Endothelial cell of umbilical vein (primary cell): ENCODE measurements around the gene TRAF7. TPM values are rescaled to one million over a fixed set of nuclear protein-coding genes. Genes with fewer than 3 reads are reported as not detected.

Source experiments
- BruUV-seq: library from RNA; stranded (reverse); fragments of 400-500 nt; replicated peaks from 2 replicates; lab custom pipeline; 2021; lab: Mats Ljungman, UMichigan
- CTCF ChIA-PET: fragments of 300-600, 350-600 bp; sonication (Branson Sonifier 250); formaldehyde crosslinking; loops from one replicate; lab custom pipeline; 2021; ENCODE audit warnings: antibody characterized with exemption, inconsistent platforms; lab: Charles Lee
- POLR2A ChIA-PET: fragments of 300-600, 350-600 bp; sonication (Branson Sonifier 250); formaldehyde crosslinking; loops from one replicate; lab custom pipeline; 2021; ENCODE audit warnings: antibody characterized with exemption, inconsistent platforms; lab: Charles Lee
- DNase-seq: peaks from one replicate; pipeline ENCODE4 v3.0.0-alpha.2; 2011; ENCODE audit warnings: low read depth, low spot score
- FAIRE-seq: peaks from 2 replicates; lab custom pipeline; 2011; peaks lifted over from hg19 to GRCh38; lab: Jason Lieb, UNC
- H2AFZ ChIP-seq: 2 replicates; pipeline ENCODE4 v1.6.0; 2012; ENCODE audit warnings: low read depth, low read length, control low read depth, inconsistent platforms
- H3K27ac ChIP-seq: 2 replicates; pipeline ENCODE4 v1.5.1; 2011; ENCODE audit warnings: low read depth, mild to moderate bottlenecking, control low read depth, low read length, moderate library complexity; ENCODE audit not compliant: insufficient read depth
- H3K27me3 ChIP-seq, 2 experiments: 2 replicates each; pipeline versions ENCODE4 v1.6.0 to v1.6.1; 2011; ENCODE audit warnings: low read length in 2 of 2, mixed read lengths in 1 of 2; ENCODE audit not compliant: control insufficient read depth in 2 of 2, insufficient read depth in 2 of 2
- H3K36me3 ChIP-seq, 2 experiments: 2 replicates in 1 of 2; 3 replicates in 1 of 2; pipeline ENCODE4 v1.5.1; 2011; ENCODE audit warnings: low read length in 2 of 2, mild to moderate bottlenecking in 1 of 2, moderate library complexity in 1 of 2; ENCODE audit not compliant: control insufficient read depth in 2 of 2, insufficient read depth in 2 of 2; ENCODE audit errors: extremely low read depth in 1 of 2
- H3K4me1 ChIP-seq: 3 replicates; pipeline ENCODE4 v1.5.1; 2011; ENCODE audit warnings: mild to moderate bottlenecking, low read length; ENCODE audit not compliant: control insufficient read depth, insufficient read depth; ENCODE audit errors: extremely low read depth
- H3K4me2 ChIP-seq: 2 replicates; pipeline ENCODE4 v1.6.1; 2011; ENCODE audit warnings: low read length, control low read depth, mixed read lengths; ENCODE audit not compliant: insufficient read depth
- H3K4me3 ChIP-seq, 3 experiments: fragments of 200-600 bp in 1 of 3; sonication (generic), shearing (Covaris generic) in 1 of 3; replicated peaks in 1 of 3; 2 replicates each; pipeline ENCODE4 v1.5.1; 2011 to 2016; ENCODE audit warnings: control low read depth in 3 of 3, low read length in 3 of 3, mild to moderate bottlenecking in 2 of 3, inconsistent platforms in 1 of 3, low read depth in 1 of 3, moderate library complexity in 1 of 3; ENCODE audit not compliant: insufficient read depth in 1 of 3
- H3K79me2 ChIP-seq: 2 replicates; pipeline ENCODE4 v1.6.0; 2012; ENCODE audit warnings: low read length, inconsistent platforms; ENCODE audit not compliant: control insufficient read depth, insufficient read depth
- H3K9ac ChIP-seq: replicated peaks from 2 replicates; pipeline ENCODE3; 2011; ENCODE audit warnings: low read length, control low read depth; ENCODE audit not compliant: insufficient read depth; ENCODE audit errors: extremely low read depth
- H3K9me1 ChIP-seq: replicated peaks from 3 replicates; pipeline ENCODE4 v1.6.0; 2011; ENCODE audit warnings: mild to moderate bottlenecking, low read length; ENCODE audit not compliant: control insufficient read depth, insufficient read depth; ENCODE audit errors: extremely low read depth
- H3K9me3 ChIP-seq: replicated peaks from 2 replicates; pipeline ENCODE4 v1.5.1; 2012; ENCODE audit warnings: low read length, inconsistent platforms; ENCODE audit not compliant: control insufficient read depth, insufficient read depth
- H4K20me1 ChIP-seq: replicated peaks from 2 replicates; pipeline ENCODE3; 2011; ENCODE audit warnings: mild to moderate bottlenecking, low read length; ENCODE audit not compliant: control insufficient read depth, insufficient read depth; ENCODE audit errors: extremely low read depth
- MAX ChIP-seq: IDR thresholded peaks from 2 replicates; pipeline ENCODE4 v1.6.1; 2011; ENCODE audit not compliant: insufficient read depth, insufficient read length
- MYC ChIP-seq: IDR thresholded peaks from one replicate; pipeline ENCODE4 v1.6.1; 2011; ENCODE audit warnings: mild to moderate bottlenecking, low read depth, low read length
- POLR2AphosphoS5 ChIP-seq: IDR thresholded peaks from 2 replicates; pipeline ENCODE4 v1.6.1; 2012; ENCODE audit warnings: low read depth, mild to moderate bottlenecking, control low read depth, low read length, moderate library complexity; ENCODE audit not compliant: insufficient read depth
- dilution Hi-C: fragments of 300-500 bp; cut with MboI; formaldehyde crosslinking; loops from one replicate; pipeline ENCODE4 v1.15.0; 2019; ENCODE audit warnings: low sequenced_read_pairs; ENCODE audit not compliant: extremely low pct_ligation_motif_present
- intact Hi-C: fragments of 100-400 bp; cut with micrococcal nuclease; formaldehyde crosslinking; loops from one replicate; pipeline ENCODE4 v1.10.0; 2022
- polyA plus RNA-seq, 4 experiments: library from polyadenylated mRNA; depleted of rRNA in 3 of 4; stranded (reverse) in 3 of 4; unstranded in 1 of 4; fragments of >200 nt; gene quantifications; 2 replicates each; pipeline versions ENCODE4 v1.2.1 to v1.2.3, GENCODE V29; 2011 to 2012; ENCODE audit warnings: missing spikeins in 1 of 4
- total RNA-seq: library from RNA; stranded (reverse); gene quantifications from 2 replicates; pipeline ENCODE4 v1.2.3, GENCODE V29; 2021
- TF ChIP-seq, protein P1 (sequence below), 2 donors: IDR thresholded peaks; 1 replicate in 1 of 2; 2 replicates in 1 of 2; pipeline ENCODE4 v1.5.1; 2011; ENCODE audit warnings: low read length in 2 of 2, mild to moderate bottlenecking in 2 of 2, moderate library complexity in 2 of 2, control low read depth in 1 of 2, inconsistent platforms in 1 of 2, low read depth in 1 of 2; ENCODE audit not compliant: insufficient read depth in 1 of 2; ENCODE audit errors: extremely low read depth in 1 of 2

Gene TRAF7
- total and polyA plus RNA-seq, 2 donors (not counting 3 experiments of a cell fraction or from before 2014, with no cell fraction given): 141 to 175 TPM

- CTCF ChIA-PET: no interaction called here
- intact Hi-C loops: no loop called here
Measured at GRCh38 chr16:2163211-2163881, 7.8 kb downstream of the TRAF7 start.

More at GRCh38 chr16:2163211-2163881, 7.8 kb downstream of the TRAF7 start:
- Histone ChIP-seq H3K79me2 (peaks cover 75% of the 10 kb centered on the region), H3K27me3 (no peaks in the 10 kb centered on the region), H3K36me3 (peaks cover 5 to 29% of the 10 kb centered on the region in 2 experiments), H3K4me2 (no peak overlapping the region), H3K27ac (no peak overlapping the region), H2AFZ (no peak overlapping the region), H3K4me3 (no peak overlapping the region), H3K9me3 (no peaks in the 10 kb centered on the region), H3K9ac (no peak overlapping the region), H4K20me1 (no peaks in the 10 kb centered on the region), H3K9me1 (no peaks in the 10 kb centered on the region), H3K4me1 (peaks cover 19% of the 10 kb centered on the region)
- no peak for TF ChIP-seq POLR2AphosphoS5
- TF ChIP-seq MAX: no peak
- TF ChIP-seq, protein P1, sequence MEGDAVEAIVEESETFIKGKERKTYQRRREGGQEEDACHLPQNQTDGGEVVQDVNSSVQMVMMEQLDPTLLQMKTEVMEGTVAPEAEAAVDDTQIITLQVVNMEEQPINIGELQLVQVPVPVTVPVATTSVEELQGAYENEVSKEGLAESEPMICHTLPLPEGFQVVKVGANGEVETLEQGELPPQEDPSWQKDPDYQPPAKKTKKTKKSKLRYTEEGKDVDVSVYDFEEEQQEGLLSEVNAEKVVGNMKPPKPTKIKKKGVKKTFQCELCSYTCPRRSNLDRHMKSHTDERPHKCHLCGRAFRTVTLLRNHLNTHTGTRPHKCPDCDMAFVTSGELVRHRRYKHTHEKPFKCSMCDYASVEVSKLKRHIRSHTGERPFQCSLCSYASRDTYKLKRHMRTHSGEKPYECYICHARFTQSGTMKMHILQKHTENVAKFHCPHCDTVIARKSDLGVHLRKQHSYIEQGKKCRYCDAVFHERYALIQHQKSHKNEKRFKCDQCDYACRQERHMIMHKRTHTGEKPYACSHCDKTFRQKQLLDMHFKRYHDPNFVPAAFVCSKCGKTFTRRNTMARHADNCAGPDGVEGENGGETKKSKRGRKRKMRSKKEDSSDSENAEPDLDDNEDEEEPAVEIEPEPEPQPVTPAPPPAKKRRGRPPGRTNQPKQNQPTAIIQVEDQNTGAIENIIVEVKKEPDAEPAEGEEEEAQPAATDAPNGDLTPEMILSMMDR (IDR thresholded peaks at IDR 0.05; ENCODE audit: extremely low read depth in 1 of 2, insufficient read depth in 1 of 2, low read depth in 1 of 2, low read length in 2 of 2): no peak
- no peak for TF ChIP-seq MYC
- dilution Hi-C loops: loop anchor here (25.0 kb wide), 1 partner anchor 126 kb away; the partner anchor contains the start of genes NHERF2, NTHL1 and TSC2
- no TSS peak for BruUV-seq
- DNase-seq (no peak), FAIRE-seq (no peak)
- POLR2A ChIA-PET: no interaction called here
